ENCODE data around the gene EVPL. TPM values are rescaled to one million over a fixed set of nuclear protein-coding genes. Genes with fewer than 3 reads are reported as not detected.

Gene EVPL
- total and polyA plus RNA-seq, 4 experiments from 2014 or later, result not detected

GRCh38 chr17:75985986-75986385 is 41.1 kb downstream of the EVPL start:
- CTCF ChIA-PET (ENCODE audit: partially characterized antibody), result no interaction called here
- peaks cover 0 to under 1% (median under 1%) of the 10 kb centered on the region in 4 donors for H3K4me1 Mint-ChIP-seq
- POLR2A ChIA-PET (ENCODE audit: partially characterized antibody), result no interaction called here
- Histone ChIP-seq H3K4me1 (ENCODE audit: insufficient read depth, low read length) (no peaks in the 10 kb centered on the region), H3K9me3 (ENCODE audit: control insufficient read depth in 1 of 2, low read length in 2 of 2) (no peaks in the 10 kb centered on the region), H3K27me3 (ENCODE audit: insufficient read depth, low read length) (no peaks in the 10 kb centered on the region), H3K4me3 (ENCODE audit: low read length in 2 of 2) (no peak overlapping the region), H3K27ac (ENCODE audit: low read depth, low read length) (no peak overlapping the region), H3K36me3 (ENCODE audit: insufficient read depth, low read length) (no peaks in the 10 kb centered on the region)
- no peak for DNase-seq
- H3K27me3 Mint-ChIP-seq, result no peaks in the 10 kb centered on the region
- intact Hi-C loops (cut with micrococcal nuclease), result no loop called here
- no peak overlapping the region for H3K27ac Mint-ChIP-seq
- H3K4me3 Mint-ChIP-seq, result no peak overlapping the region
- H3K9me3 Mint-ChIP-seq, result no peaks in the 10 kb centered on the region
- H3K36me3 Mint-ChIP-seq, result peaks cover 0 to 3% of the 10 kb centered on the region in 2 donors

- H3K27me3 Mint-ChIP-seq, result no peaks in the 10 kb centered on the region
- H3K27ac ChIP-seq (ENCODE audit: low read depth, low read length), result no peak overlapping the region
- H3K4me1 Mint-ChIP-seq, result peaks cover 6 to 24% (median 12%) of the 10 kb centered on the region in 4 donors
- no peaks in the 10 kb centered on the region for H3K27me3 ChIP-seq (ENCODE audit: insufficient read depth, low read length)
- H3K27ac Mint-ChIP-seq, result peak overlapping the region in 1 of 7 donors; percentile 2
- H3K36me3 Mint-ChIP-seq, result peaks cover 3 to 7% of the 10 kb centered on the region in 2 donors
- no peak for DNase-seq
- peak overlapping the region in 1 of 8 donors; percentile 50 for H3K4me3 Mint-ChIP-seq
- ChIA-PET CTCF (ENCODE audit: partially characterized antibody) (interaction anchor here (0.7 to 1.3 kb wide), 3 partner anchors 22 to 136 kb away, joined by 3 to 5 read pairs (median 3); no protein-coding TSS in a partner anchor), POLR2A (ENCODE audit: partially characterized antibody) (interaction anchor here (0.6 kb wide), 1 partner anchor 1114 kb away, joined by 3 read pairs; no protein-coding TSS in a partner anchor)
- H3K36me3 ChIP-seq (ENCODE audit: insufficient read depth, low read length), result no peaks in the 10 kb centered on the region
- no peak overlapping the region for H3K4me3 ChIP-seq (ENCODE audit: low read length in 2 of 2)
- no peaks in the 10 kb centered on the region for H3K9me3 ChIP-seq (ENCODE audit: control insufficient read depth in 1 of 2, low read length in 2 of 2)
- H3K9me3 Mint-ChIP-seq, result no peaks in the 10 kb centered on the region
- intact Hi-C loops (cut with micrococcal nuclease), result no loop called here
- peaks cover 9% of the 10 kb centered on the region for H3K4me1 ChIP-seq (ENCODE audit: insufficient read depth, low read length)
Observed at GRCh38 chr17:75983501-75984181, 43.5 kb downstream of the EVPL start.

- no peaks in the 10 kb centered on the region for H3K36me3 ChIP-seq (ENCODE audit: insufficient read depth, low read length)
- DNase-seq, result no peak
- H3K4me1 Mint-ChIP-seq, result peaks cover 16 to 45% (median 28%) of the 10 kb centered on the region in 4 donors
- peaks cover 30% of the 10 kb centered on the region for H3K4me1 ChIP-seq (ENCODE audit: insufficient read depth, low read length)
- H3K27ac Mint-ChIP-seq, result peak overlapping the region in 5 of 7 donors; percentile 52 to 99 (median 99)
- ChIA-PET POLR2A (ENCODE audit: partially characterized antibody) (interaction anchor here (0.6 to 2.0 kb wide), 5 partner anchors 24 to 584 kb away, joined by 3 to 14 read pairs (median 5); partner anchors contain the start of gene MRPL38), CTCF (ENCODE audit: partially characterized antibody) (interaction anchor here (1.2 to 1.8 kb wide), 3 partner anchors 16 to 33 kb away, joined by 3 to 5 read pairs (median 3); no protein-coding TSS in a partner anchor)
- intact Hi-C loops (cut with micrococcal nuclease), result no loop called here
- no peaks in the 10 kb centered on the region for H3K9me3 Mint-ChIP-seq
- no peaks in the 10 kb centered on the region for H3K27me3 ChIP-seq (ENCODE audit: insufficient read depth, low read length)
- H3K27ac ChIP-seq (ENCODE audit: low read depth, low read length), result no peak overlapping the region
- no peaks in the 10 kb centered on the region for H3K9me3 ChIP-seq (ENCODE audit: control insufficient read depth in 1 of 2, low read length in 2 of 2)
- peaks cover 3 to 13% of the 10 kb centered on the region in 2 donors for H3K36me3 Mint-ChIP-seq
- no peaks in the 10 kb centered on the region for H3K27me3 Mint-ChIP-seq
- H3K4me3 Mint-ChIP-seq, result peak overlapping the region; percentile 13 to 99 (median 80)
- H3K4me3 ChIP-seq (ENCODE audit: low read length in 2 of 2), result no peak overlapping the region
Observed at GRCh38 chr17:75981019-75981615, 46.0 kb downstream of the EVPL start.

- peak overlapping the region; percentile 99 to 100 (median 99) for H3K27ac Mint-ChIP-seq
- peak overlapping the region; percentile 61 to 88 for H3K4me3 ChIP-seq (ENCODE audit: low read length in 2 of 2)
- no peaks in the 10 kb centered on the region for H3K9me3 ChIP-seq (ENCODE audit: control insufficient read depth in 1 of 2, low read length in 2 of 2)
- ChIA-PET POLR2A (ENCODE audit: partially characterized antibody) (interaction anchor here (0.6 to 2.0 kb wide), 11 partner anchors 11 to 584 kb away, joined by 3 to 14 read pairs (median 3); partner anchors contain the start of genes FBF1 and MRPL38), CTCF (ENCODE audit: partially characterized antibody) (interaction anchor here (1.3 to 1.8 kb wide), 2 partner anchors 16 to 25 kb away, joined by 3 to 5 read pairs; no protein-coding TSS in a partner anchor)
- H3K27me3 Mint-ChIP-seq, result no peaks in the 10 kb centered on the region
- H3K9me3 Mint-ChIP-seq, result no peaks in the 10 kb centered on the region
- peak overlapping the region; percentile 93 to 99 (median 96) for H3K4me3 Mint-ChIP-seq
- H3K36me3 Mint-ChIP-seq, result peaks cover 0 to 14% of the 10 kb centered on the region in 2 donors
- H3K27me3 ChIP-seq (ENCODE audit: insufficient read depth, low read length), result no peaks in the 10 kb centered on the region
- H3K36me3 ChIP-seq (ENCODE audit: insufficient read depth, low read length), result no peaks in the 10 kb centered on the region
- peaks cover 30% of the 10 kb centered on the region for H3K4me1 ChIP-seq (ENCODE audit: insufficient read depth, low read length)
- intact Hi-C loops (cut with micrococcal nuclease), result no loop called here
- H3K27ac ChIP-seq (ENCODE audit: low read depth, low read length), result peak overlapping the region; percentile 79
- peaks cover 18 to 52% (median 34%) of the 10 kb centered on the region in 4 donors for H3K4me1 Mint-ChIP-seq
- no peak for DNase-seq
Observed at GRCh38 chr17:75980188-75981018, 46.7 kb downstream of the EVPL start.

- intact Hi-C loops (cut with micrococcal nuclease), result loop anchor here (1.0 to 2.0 kb wide), 4 partner anchors 38 to 195 kb away; partner anchors contain the start of genes FBF1, UNK and WBP2
- DNase-seq, result no peak
- Histone ChIP-seq H3K4me3 (ENCODE audit: low read length in 2 of 2) (peak overlapping the region; percentile 61 to 88), H3K36me3 (ENCODE audit: insufficient read depth, low read length) (no peaks in the 10 kb centered on the region), H3K27me3 (ENCODE audit: insufficient read depth, low read length) (no peaks in the 10 kb centered on the region), H3K9me3 (ENCODE audit: control insufficient read depth in 1 of 2, low read length in 2 of 2) (no peaks in the 10 kb centered on the region), H3K27ac (ENCODE audit: low read depth, low read length) (peak overlapping the region; percentile 79), H3K4me1 (ENCODE audit: insufficient read depth, low read length) (peaks cover 30% of the 10 kb centered on the region)
- peaks cover 0 to 14% of the 10 kb centered on the region in 2 donors for H3K36me3 Mint-ChIP-seq
- no peaks in the 10 kb centered on the region for H3K27me3 Mint-ChIP-seq
- peak overlapping the region; percentile 99 to 100 (median 99) for H3K27ac Mint-ChIP-seq
- ChIA-PET POLR2A (ENCODE audit: partially characterized antibody) (interaction anchor here (0.7 to 2.0 kb wide), 10 partner anchors 12 to 290 kb away, joined by 3 to 14 read pairs (median 3); partner anchors contain the start of genes FBF1 and MRPL38), CTCF (ENCODE audit: partially characterized antibody) (interaction anchor here (1.3 kb wide), 1 partner anchor 15 kb away, joined by 3 read pairs; no protein-coding TSS in a partner anchor)
- no peaks in the 10 kb centered on the region for H3K9me3 Mint-ChIP-seq
- H3K4me1 Mint-ChIP-seq, result peaks cover 18 to 53% (median 34%) of the 10 kb centered on the region in 4 donors
- peak overlapping the region; percentile 93 to 99 (median 96) for H3K4me3 Mint-ChIP-seq
Observed at GRCh38 chr17:75979705-75980187, 47.4 kb downstream of the EVPL start.

- peak within 1 kb of the TSS; percentile 99 to 100 (median 99) for H3K27ac Mint-ChIP-seq
- ChIA-PET POLR2A (ENCODE audit: partially characterized antibody) (interaction anchor here (0.6 to 2.0 kb wide), 16 partner anchors 13 to 1979 kb away, joined by 3 to 14 read pairs (median 4); partner anchors contain the start of genes MRPL38, TRIM65 and WBP2), CTCF (ENCODE audit: partially characterized antibody) (interaction anchor here (0.9 kb wide), 1 partner anchor 10 kb away, joined by 3 read pairs; no protein-coding TSS in a partner anchor)
- Histone ChIP-seq H3K36me3 (ENCODE audit: insufficient read depth, low read length) (no peaks in the 10 kb centered on the region), H3K27me3 (ENCODE audit: insufficient read depth, low read length) (no peaks in the 10 kb centered on the region), H3K4me3 (ENCODE audit: low read length in 2 of 2) (peak within 1 kb of the TSS; percentile 61 to 88), H3K4me1 (ENCODE audit: insufficient read depth, low read length) (peaks cover 30% of the 10 kb centered on the region), H3K27ac (ENCODE audit: low read depth, low read length) (peak within 1 kb of the TSS; percentile 79), H3K9me3 (ENCODE audit: control insufficient read depth in 1 of 2, low read length in 2 of 2) (no peaks in the 10 kb centered on the region)
- H3K4me3 Mint-ChIP-seq, result peak within 1 kb of the TSS; percentile 93 to 99 (median 96)
- H3K27me3 Mint-ChIP-seq, result no peaks in the 10 kb centered on the region
- peaks cover 18 to 57% (median 34%) of the 10 kb centered on the region in 4 donors for H3K4me1 Mint-ChIP-seq
- intact Hi-C loops (cut with micrococcal nuclease), result loop anchor here (1.0 to 2.0 kb wide), 4 partner anchors 38 to 194 kb away; partner anchors contain the start of genes FBF1, UNK and WBP2
- peak; percentile 93 to 97 (median 95) for DNase-seq
- no peaks in the 10 kb centered on the region for H3K9me3 Mint-ChIP-seq
- H3K36me3 Mint-ChIP-seq, result peaks cover 0 to 18% of the 10 kb centered on the region in 2 donors
Observed at GRCh38 chr17:75978938-75979704, 48.0 kb downstream of the EVPL start, which contains the start of the genes ACOX1 and TEN1. TSS of gene ACOX1 (minus strand) at chr17:75979166. CDS start at chr17:75979073, 93 bp downstream. TSS of gene TEN1 (plus strand) at chr17:75979240. CDS start at chr17:75986193, 6,953 bp downstream.
